Fibroblast of the aortic adventitia (primary cell): ENCODE results near the gene CA10. TPM values are rescaled to one million over a fixed set of nuclear protein-coding genes. Genes with fewer than 3 reads are reported as not detected.

Source experiments
- DNase-seq: peaks from one replicate; pipeline ENCODE4 v3.0.0-alpha.2; 2010; ENCODE audit warnings: low read depth
- H3K4me3 ChIP-seq: 2 replicates; pipeline ENCODE4 v1.5.1; 2011; ENCODE audit warnings: low read depth, mild to moderate bottlenecking, control low read depth, low read length, moderate library complexity
- total RNA-seq: library from RNA; depleted of rRNA; stranded (reverse); fragments of >200 nt; gene quantifications from 2 replicates; pipeline ENCODE4 v1.2.3, GENCODE V29; 2012; ENCODE audit warnings: low replicate concordance
- TF ChIP-seq, protein P1 (sequence below): IDR thresholded peaks from 2 replicates; pipeline ENCODE4 v1.5.1; 2011; ENCODE audit warnings: mild to moderate bottlenecking, low read length, control low read depth, inconsistent platforms; ENCODE audit not compliant: insufficient read depth

Gene CA10
- total RNA-seq, result not detected in 2 replicates

DNA sequence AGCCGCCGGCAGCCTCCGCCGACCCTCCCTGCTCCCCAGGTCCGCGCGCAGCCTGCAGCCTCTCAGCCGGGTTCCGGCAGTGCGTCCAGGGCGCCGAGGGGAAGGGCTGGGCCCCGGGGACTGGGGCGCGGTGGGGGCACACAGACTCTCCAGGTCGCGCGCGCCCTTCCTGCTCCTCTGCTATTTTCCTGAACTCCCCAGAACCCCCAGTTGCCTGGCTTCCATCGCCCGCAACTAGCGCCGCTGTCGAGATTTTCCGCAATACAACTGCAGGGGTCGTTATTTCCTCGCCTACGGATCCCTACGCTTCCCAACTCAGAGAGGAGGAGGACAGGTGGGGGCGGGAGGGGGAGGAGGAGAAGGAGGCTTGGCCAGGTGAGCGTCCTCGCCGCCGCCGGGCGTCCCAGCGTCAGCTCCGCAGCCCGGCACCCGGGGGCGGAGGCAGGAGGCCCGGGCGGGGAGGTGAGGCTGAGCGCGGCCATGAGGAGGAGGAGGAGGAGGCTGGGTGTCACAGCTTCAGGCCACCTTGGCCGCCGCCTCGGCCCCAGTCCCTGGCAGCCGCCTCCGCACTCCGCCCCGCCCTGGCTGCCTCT is at the start of gene CA10:
Gene CA10 (minus strand): TSS at position 265 of the 593 bp plus-strand sequence.
- TF ChIP-seq, protein P1, sequence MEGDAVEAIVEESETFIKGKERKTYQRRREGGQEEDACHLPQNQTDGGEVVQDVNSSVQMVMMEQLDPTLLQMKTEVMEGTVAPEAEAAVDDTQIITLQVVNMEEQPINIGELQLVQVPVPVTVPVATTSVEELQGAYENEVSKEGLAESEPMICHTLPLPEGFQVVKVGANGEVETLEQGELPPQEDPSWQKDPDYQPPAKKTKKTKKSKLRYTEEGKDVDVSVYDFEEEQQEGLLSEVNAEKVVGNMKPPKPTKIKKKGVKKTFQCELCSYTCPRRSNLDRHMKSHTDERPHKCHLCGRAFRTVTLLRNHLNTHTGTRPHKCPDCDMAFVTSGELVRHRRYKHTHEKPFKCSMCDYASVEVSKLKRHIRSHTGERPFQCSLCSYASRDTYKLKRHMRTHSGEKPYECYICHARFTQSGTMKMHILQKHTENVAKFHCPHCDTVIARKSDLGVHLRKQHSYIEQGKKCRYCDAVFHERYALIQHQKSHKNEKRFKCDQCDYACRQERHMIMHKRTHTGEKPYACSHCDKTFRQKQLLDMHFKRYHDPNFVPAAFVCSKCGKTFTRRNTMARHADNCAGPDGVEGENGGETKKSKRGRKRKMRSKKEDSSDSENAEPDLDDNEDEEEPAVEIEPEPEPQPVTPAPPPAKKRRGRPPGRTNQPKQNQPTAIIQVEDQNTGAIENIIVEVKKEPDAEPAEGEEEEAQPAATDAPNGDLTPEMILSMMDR, result no peak
- no peak within 1 kb of the TSS for H3K4me3 ChIP-seq
- DNase-seq, result no peak

DNA sequence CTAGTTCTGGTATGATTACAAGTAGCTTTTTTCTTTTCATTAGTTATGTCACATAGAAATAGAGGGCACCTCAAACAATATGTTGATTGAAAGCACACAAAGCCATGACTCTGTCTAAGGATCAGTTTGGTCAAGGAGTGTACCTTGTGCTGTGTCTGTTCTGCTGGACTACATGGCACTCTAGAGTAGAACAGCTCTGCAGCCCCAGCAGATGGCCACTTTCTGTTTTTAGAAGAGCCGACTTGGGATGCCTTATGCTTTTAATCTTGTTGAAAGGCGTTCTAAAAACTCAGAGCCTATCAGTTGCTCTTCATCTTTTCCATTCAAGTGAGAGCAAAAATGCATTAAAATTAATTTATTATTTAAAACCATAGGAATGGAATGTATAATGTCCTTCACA is 49.3 kb upstream of the CA10 start:
- DNase-seq, result no peak
- TF ChIP-seq, protein P1, result no peak
- H3K4me3 ChIP-seq, result no peak overlapping the region

- no peak overlapping the region for H3K4me3 ChIP-seq
- no peak for DNase-seq
- TF ChIP-seq, protein P1, result no peak
Measured at GRCh38 chr17:52202520-52203080, 44.1 kb upstream of the CA10 start.

DNA sequence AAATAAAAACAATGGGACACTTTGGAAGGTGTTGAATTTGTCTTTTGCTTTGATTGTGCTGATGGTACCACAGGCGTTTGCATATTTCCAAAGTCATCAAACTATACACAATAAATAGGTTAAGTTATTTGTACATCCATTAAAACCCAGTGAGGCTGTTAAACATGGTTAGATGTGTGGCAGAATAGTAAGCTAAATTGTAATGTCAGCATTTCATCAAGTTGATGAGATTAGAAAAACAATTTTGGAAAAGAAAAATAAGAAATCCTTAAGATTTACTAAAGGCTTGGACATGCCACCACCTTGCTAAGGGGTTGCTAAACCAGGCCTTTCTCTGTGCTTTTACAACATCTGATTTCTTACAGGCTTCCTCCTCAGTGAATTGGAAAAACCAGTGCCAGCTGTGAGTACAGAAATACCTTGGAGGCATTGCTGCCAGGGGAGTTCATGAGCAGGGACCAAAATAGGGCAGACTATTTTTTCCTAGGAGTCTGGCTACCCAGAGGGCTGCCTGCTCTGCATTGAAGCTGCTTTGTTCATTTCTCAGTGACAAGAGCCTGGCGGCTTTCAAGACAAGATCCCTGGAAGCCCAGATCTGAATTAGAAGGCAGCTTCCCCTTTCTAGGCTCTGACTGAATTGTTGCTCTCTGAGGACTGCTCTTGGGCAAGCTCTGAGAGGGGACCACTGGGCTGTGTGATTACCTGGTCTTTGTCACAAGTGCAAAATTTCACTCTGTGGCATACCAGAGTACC is 43.4 kb upstream of the CA10 start:
- no peak overlapping the region for H3K4me3 ChIP-seq
- no peak for DNase-seq
- TF ChIP-seq, protein P1, result no peak

- TF ChIP-seq, protein P1, result no peak
- H3K4me3 ChIP-seq, result no peak overlapping the region
- no peak for DNase-seq
Measured at GRCh38 chr17:52191491-52191890, 33.0 kb upstream of the CA10 start.

DNA sequence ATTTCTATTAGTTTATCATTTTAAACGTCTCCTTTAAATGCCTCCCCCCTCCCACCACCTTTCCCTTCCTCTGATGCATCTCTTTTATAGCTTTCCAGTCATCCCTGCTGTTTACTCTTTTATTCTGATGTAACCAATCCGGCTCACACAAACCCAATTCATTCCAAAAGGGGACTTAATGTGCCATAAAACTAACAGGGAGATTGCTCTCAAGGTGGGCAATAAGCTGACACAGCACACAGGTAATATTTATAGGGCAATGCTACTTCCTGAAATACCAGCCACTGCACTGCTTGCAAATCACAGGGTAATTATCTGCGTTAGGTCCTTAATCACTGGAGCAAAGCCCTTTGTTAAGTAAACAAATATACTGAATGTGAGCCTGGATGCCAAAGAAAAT is 23.3 kb upstream of the CA10 start:
- no peak for DNase-seq
- H3K4me3 ChIP-seq, result no peak overlapping the region
- TF ChIP-seq, protein P1, result no peak
